K562 (cell line): Measurements from ENCODE around the gene MFNG. TPM values are rescaled to one million over a fixed set of nuclear protein-coding genes. Genes with fewer than 3 reads are reported as not detected.

Experiments used
- ATAC-seq: fragments of 200-7000 bp; cut with Tn5 transposase; 3 replicates; pipeline ENCODE4 v1.9.1; 2020; ENCODE audit warnings: moderate library complexity
- BruUV-seq: library from RNA; stranded (reverse); fragments of 400-500 nt; replicated peaks from 2 replicates; lab custom pipeline; 2021; lab: Mats Ljungman, UMichigan
- CTCF ChIA-PET: fragments of 300-600 bp; formaldehyde crosslinking; extraction: SDS; loops from one replicate; lab custom pipeline; 2021; ENCODE audit warnings: low intra/inter-chr PET ratio; lab: Yijun Ruan, JAX
- POLR2A ChIA-PET: fragments of 300-600, 350-650 bp; sonication (Branson Sonifier 250); formaldehyde crosslinking; extraction: SDS; loops from one replicate; lab custom pipeline; 2021; ENCODE audit warnings: antibody characterized with exemption, inconsistent platforms; lab: Yijun Ruan, JAX
- DNase-seq, 4 experiments: peaks; one replicate each; pipeline versions ENCODE4 v3.0.0 to v3.0.0-alpha.2; 2011 to 2018; ENCODE audit warnings: low spot score in 3 of 4, mixed read lengths in 3 of 4; ENCODE audit errors: extremely low read depth in 1 of 4
- FAIRE-seq: peaks from 2 replicates; lab custom pipeline; 2011; peaks lifted over from hg19 to GRCh38; lab: Jason Lieb, UNC
- H2AFZ ChIP-seq: 2 replicates; pipeline ENCODE4 v1.6.0; 2011; ENCODE audit warnings: low read depth, low read length, control low read depth, inconsistent platforms
- H3K27ac ChIP-seq: fragments of 200-600 bp; 3 replicates; pipeline ENCODE4 v1.8.0; 2011; ENCODE audit warnings: low read depth, mild to moderate bottlenecking, control low read depth, inconsistent platforms, low read length, moderate library complexity, mixed read lengths; ENCODE audit errors: extremely low read depth
- H3K27me3 ChIP-seq, 2 experiments: fragments of 300-600 bp in 1 of 2; 2 replicates in 1 of 2; 3 replicates in 1 of 2; pipeline versions ENCODE4 v1.6.0 to v1.8.0; 2011; ENCODE audit warnings: inconsistent platforms in 2 of 2, low read length in 2 of 2, mild to moderate bottlenecking in 1 of 2, mixed read lengths in 1 of 2, moderate library complexity in 1 of 2; ENCODE audit not compliant: control insufficient read depth in 2 of 2, insufficient read depth in 2 of 2
- H3K36me3 ChIP-seq: fragments of 300-600 bp; 3 replicates; pipeline ENCODE4 v1.8.0; 2011; ENCODE audit warnings: mild to moderate bottlenecking, low read length, inconsistent platforms; ENCODE audit not compliant: control insufficient read depth, insufficient read depth
- H3K4me1 ChIP-seq, 2 experiments: fragments of 200-600 bp in 1 of 2; replicated peaks in 1 of 2; 2 replicates in 1 of 2; 3 replicates in 1 of 2; pipeline versions ENCODE4 v1.5.1 to v1.8.0; 2011; ENCODE audit warnings: inconsistent platforms in 2 of 2, low read length in 2 of 2, mild to moderate bottlenecking in 1 of 2, mixed read lengths in 1 of 2, moderate library complexity in 1 of 2; ENCODE audit not compliant: control insufficient read depth in 2 of 2, insufficient read depth in 2 of 2
- H3K4me2 ChIP-seq: 2 replicates; pipeline ENCODE4 v1.6.1; 2011; ENCODE audit warnings: low read length, control low read depth, inconsistent platforms, mixed read lengths; ENCODE audit not compliant: insufficient read depth
- H3K4me3 ChIP-seq: fragments of 200-600 bp; sonication (generic), shearing (Covaris generic); 2 replicates; pipeline ENCODE4 v1.5.1; 2016; ENCODE audit warnings: control low read depth, inconsistent platforms
- H3K79me2 ChIP-seq: fragments of 200-600 bp; 3 replicates; pipeline ENCODE4 v1.8.0; 2011; ENCODE audit warnings: low read length, inconsistent platforms; ENCODE audit not compliant: control insufficient read depth, insufficient read depth
- H3K9ac ChIP-seq, 2 experiments: 2 replicates each; pipeline versions ENCODE4 v1.6.0 to v1.6.1; 2011; ENCODE audit warnings: low read depth in 2 of 2, low read length in 2 of 2, control low read depth in 1 of 2, inconsistent platforms in 1 of 2, mild to moderate bottlenecking in 1 of 2, mixed read lengths in 1 of 2; ENCODE audit not compliant: insufficient read depth in 1 of 2
- H3K9me1 ChIP-seq: one replicate; pipeline ENCODE4 v1.6.0; 2011; ENCODE audit warnings: inconsistent platforms, mild to moderate bottlenecking, low read length, moderate library complexity; ENCODE audit not compliant: control insufficient read depth, insufficient read depth
- H3K9me3 ChIP-seq: replicated peaks from 2 replicates; pipeline ENCODE4 v1.5.1; 2011; ENCODE audit warnings: low read depth, low read length, inconsistent platforms; ENCODE audit not compliant: control insufficient read depth, insufficient read depth
- H4K20me1 ChIP-seq: replicated peaks from 2 replicates; pipeline ENCODE4 v1.6.1; 2011; ENCODE audit warnings: low read length, inconsistent platforms, mixed read lengths; ENCODE audit not compliant: control insufficient read depth, insufficient read depth
- CGGBP1 ChIP-seq: fragments of 250-450 bp; sonication (Bioruptor Pico); IDR thresholded peaks from 2 replicates; pipeline ENCODE4 v1.9.0; 2021; ENCODE audit warnings: mild to moderate bottlenecking
- FIP1L1 ChIP-seq: fragments of 200-400 bp; formaldehyde crosslinking; IDR thresholded peaks from 2 replicates; pipeline ENCODE4 v1.6.1; 2018; ENCODE audit warnings: mild to moderate bottlenecking, low read depth, low read length; ENCODE audit not compliant: poor library complexity, severe bottlenecking
- THRA ChIP-seq: fragments of 450-650 bp; IDR thresholded peaks from 2 replicates; pipeline ENCODE4 v1.6.1; 2017; ENCODE audit warnings: mild to moderate bottlenecking, moderate library complexity
- WGBS: fragments of 100-300 bp; shearing (Covaris generic); methylation state at CpG from one replicate; pipeline ENCODE4 v1.1.6; 2016; ENCODE audit warnings: low coverage, mixed read lengths; ENCODE audit not compliant: insufficient coverage; ENCODE audit errors: missing lambda C conversion rate; 5-methylcytosine and 5-hydroxymethylcytosine counted together
- in situ Hi-C: fragments of 300-500 bp; cut with MboI; formaldehyde crosslinking; loops from 4 replicates; pipeline ENCODE4 v1.15.0; 2018; ENCODE audit warnings: inconsistent platforms, mixed read lengths
- intact Hi-C: fragments of 100-400 bp; cut with micrococcal nuclease; formaldehyde crosslinking; loops from 2 replicates; pipeline ENCODE4 v1.14.2; 2022
- polyA plus RNA-seq, 8 experiments: library from polyadenylated mRNA; depleted of rRNA in 4 of 8; stranded (reverse) in 5 of 8; unstranded in 3 of 8; fragments of >200 nt; fragmentation: Nextera tagmentation in 2 of 8; fragmentation: Illumina TruSeq in 1 of 8; extraction: Ambion mirVana in 2 of 8; extraction: Trizol in 1 of 8; gene quantifications; 2 replicates each; pipeline versions ENCODE4 v1.2.1 to v1.2.3, GENCODE V29; 2011 to 2014; ENCODE audit warnings: inconsistent platforms in 1 of 8, missing spikeins in 1 of 8
- total RNA-seq, 7 experiments: library from RNA; depleted of rRNA in 6 of 7; stranded (reverse); fragments of >200 nt in 6 of 7; fragmentation: Illumina TruSeq in 2 of 7; extraction: Trizol in 2 of 7; gene quantifications; 2 replicates each; pipeline versions ENCODE4 v1.2.1 to v1.2.3, GENCODE V29; 2011 to 2021; ENCODE audit warnings: low replicate concordance in 1 of 7

Gene MFNG
- total and polyA plus RNA-seq, 9 of the 15 experiments (the other 6 are each of a cell fraction or from before 2014, with no cell fraction given): 0.13 to 0.73 (median 0.38) TPM; not detected in 4

- no peak for ATAC-seq
- BruUV-seq: no TSS peak
Observed at GRCh38 chr22:37431366-37431765, 54.8 kb downstream of the MFNG start.

More at GRCh38 chr22:37431366-37431765, 54.8 kb downstream of the MFNG start:
- no peaks in the 10 kb centered on the region for H3K79me2 ChIP-seq
- H3K27me3 ChIP-seq: peaks cover 7 to 53% of the 10 kb centered on the region in 2 experiments; a peak in 4 of 5 replicates
- CTCF ChIA-PET: no interaction called here
- no peak overlapping the region for H3K27ac ChIP-seq
- POLR2A ChIA-PET: no interaction called here
- intact Hi-C loops: no loop called here
- H4K20me1 ChIP-seq: peaks cover 6% of the 10 kb centered on the region
- no peaks in the 10 kb centered on the region for H3K9me3 ChIP-seq
- no peak for DNase-seq
- no peaks in the 10 kb centered on the region for H3K36me3 ChIP-seq
- no peak overlapping the region for H3K9ac ChIP-seq
- WGBS: 1% methylated on average over 8 of the region's 9 CpGs
- H3K9me1 ChIP-seq: no peaks in the 10 kb centered on the region
- TF ChIP-seq CGGBP1 (CRISPR knock-in tag) (no peak), THRA (no peak), FIP1L1 (no peak)
- TF ChIP-seq, all 486 proteins: peak for 0
- Histone ChIP-seq H3K4me1 (peaks cover 0 to 10% of the 10 kb centered on the region in 2 experiments; a peak in 2 of 5 replicates), H3K4me3 (no peak overlapping the region), H2AFZ (no peak overlapping the region), H3K4me2 (no peak overlapping the region)
- in situ Hi-C loops: no loop called here
- FAIRE-seq: no peak
